ENCODE results near the gene CCL14. TPM values are rescaled to one million over a fixed set of nuclear protein-coding genes. Genes with fewer than 3 reads are reported as not detected.
A peak's percentile ranks its signal among the peaks of the same experiment; 100 is the strongest.
"Not testable (repeated sequence)": the region's sequence is repeated elsewhere in the genome, so short reads cannot be mapped to it uniquely, and the experiment has no call there.

CCL14 gene
- polyA plus RNA-seq (2012; ENCODE audit: insufficient read depth, insufficient read length) = not detected

GRCh38 chr17:35986643-35987042, at the start of gene CCL14:
Gene CCL14 (minus strand): TSS chr17:35986729. CDS start chr17:35986649, 80 bp downstream.
- H3K4me3 ChIP-seq (ENCODE audit: low read length) = no peak within 1 kb of the TSS
- DNase-seq (ENCODE audit: low read depth, low spot score) = no peak

GRCh38 chr17:36036235-36036634, 49.7 kb upstream of the CCL14 start:
- DNase-seq (ENCODE audit: low read depth, low spot score) = no peak
- H3K4me3 ChIP-seq (ENCODE audit: low read length) = no peak overlapping the region

- DNase-seq (ENCODE audit: low read depth, low spot score) = no peak
- H3K4me3 ChIP-seq (ENCODE audit: low read length) = no peak overlapping the region
Observed at GRCh38 chr17:36034127-36034526, 47.6 kb upstream of the CCL14 start.

GRCh38 chr17:36030956-36031355, 44.4 kb upstream of the CCL14 start:
- DNase-seq (ENCODE audit: low read depth, low spot score) = no peak
- no peak overlapping the region for H3K4me3 ChIP-seq (ENCODE audit: low read length)

- DNase-seq (ENCODE audit: low read depth, low spot score) = no peak
- no peak overlapping the region for H3K4me3 ChIP-seq (ENCODE audit: low read length)
Observed at GRCh38 chr17:36027761-36028160, 41.2 kb upstream of the CCL14 start.

GRCh38 chr17:36024106-36024869, 37.8 kb upstream of the CCL14 start:
- H3K4me3 ChIP-seq (ENCODE audit: low read length) = no peak overlapping the region
- no peak for DNase-seq (ENCODE audit: low read depth, low spot score)

- no peak for DNase-seq (ENCODE audit: low read depth, low spot score)
- no peak overlapping the region for H3K4me3 ChIP-seq (ENCODE audit: low read length)
Observed at GRCh38 chr17:36019423-36019822, 32.9 kb upstream of the CCL14 start.

GRCh38 chr17:36017799-36018198, 31.3 kb upstream of the CCL14 start, which contains the start of gene CCL23:
Gene CCL23 (minus strand): TSS chr17:36017972. CDS start chr17:36017897, 75 bp downstream.
- H3K4me3 ChIP-seq (ENCODE audit: low read length) = no peak within 1 kb of the TSS
- no peak for DNase-seq (ENCODE audit: low read depth, low spot score)

GRCh38 chr17:36016555-36016954, 30.0 kb upstream of the CCL14 start:
- DNase-seq (ENCODE audit: low read depth, low spot score) = no peak
- no peak overlapping the region for H3K4me3 ChIP-seq (ENCODE audit: low read length)

- DNase-seq (ENCODE audit: low read depth, low spot score); H3K4me3 ChIP-seq (ENCODE audit: low read length): not testable (repeated sequence)
Observed at GRCh38 chr17:36015895-36016294, 29.4 kb upstream of the CCL14 start.

- H3K4me3 ChIP-seq (ENCODE audit: low read length) = no peak overlapping the region
- no peak for DNase-seq (ENCODE audit: low read depth, low spot score)
Observed at GRCh38 chr17:36014946-36015345, 28.4 kb upstream of the CCL14 start.

- DNase-seq (ENCODE audit: low read depth, low spot score) = peak; percentile 15
- no peak overlapping the region for H3K4me3 ChIP-seq (ENCODE audit: low read length)
Observed at GRCh38 chr17:36011201-36011600, 24.7 kb upstream of the CCL14 start.

GRCh38 chr17:36008998-36009665, 22.6 kb upstream of the CCL14 start:
- DNase-seq (ENCODE audit: low read depth, low spot score) = no peak
- H3K4me3 ChIP-seq (ENCODE audit: low read length) = no peak overlapping the region

- H3K4me3 ChIP-seq (ENCODE audit: low read length) = no peak overlapping the region
- no peak for DNase-seq (ENCODE audit: low read depth, low spot score)
Observed at GRCh38 chr17:36004594-36005108, 18.1 kb upstream of the CCL14 start.

GRCh38 chr17:36002631-36003030, 16.1 kb upstream of the CCL14 start:
- H3K4me3 ChIP-seq (ENCODE audit: low read length) = no peak overlapping the region
- no peak for DNase-seq (ENCODE audit: low read depth, low spot score)

GRCh38 chr17:36001862-36002603, 15.5 kb upstream of the CCL14 start:
- H3K4me3 ChIP-seq (ENCODE audit: low read length) = no peak overlapping the region
- no peak for DNase-seq (ENCODE audit: low read depth, low spot score)

GRCh38 chr17:36001110-36001771, 14.7 kb upstream of the CCL14 start, which contains the start of gene CCL15:
Gene CCL15 (minus strand): TSS chr17:36001553. CDS start chr17:36001492, 61 bp downstream.
- H3K4me3 ChIP-seq (ENCODE audit: low read length) = no peak within 1 kb of the TSS
- no peak for DNase-seq (ENCODE audit: low read depth, low spot score)

GRCh38 chr17:36000732-36001109, 14.2 kb upstream of the CCL14 start:
- DNase-seq (ENCODE audit: low read depth, low spot score) = no peak
- no peak overlapping the region for H3K4me3 ChIP-seq (ENCODE audit: low read length)

- no peak for DNase-seq (ENCODE audit: low read depth, low spot score)
Observed at GRCh38 chr17:35998756-35999155, 12.2 kb upstream of the CCL14 start.

More at GRCh38 chr17:35998756-35999155, 12.2 kb upstream of the CCL14 start:
- H3K4me3 ChIP-seq (ENCODE audit: low read length) = no peak overlapping the region
